GM13977 (cell line): Measurements from ENCODE around the gene LUZP4.

ENCODE experiments used
- DNase-seq: peaks from one replicate; pipeline ENCODE4 v3.0.0; 2012; ENCODE audit warnings: low spot score
- CTCF ChIP-seq: IDR thresholded peaks from 2 replicates; pipeline ENCODE4 v1.5.1; 2012; ENCODE audit warnings: mild to moderate bottlenecking, control low read depth; ENCODE audit not compliant: insufficient read depth; ENCODE audit errors: extremely low read depth, missing control alignments
- in situ Hi-C: fragments of 300-500 bp; cut with MboI; formaldehyde crosslinking; loops from one replicate; pipeline ENCODE4 v1.12.0; 2022; ENCODE audit warnings: low sequenced_read_pairs, low pct_unique_long_range_greater_than_20kb, mixed read lengths, inconsistent platforms; ENCODE audit not compliant: unreplicated experiment

Gene LUZP4

GRCh38 chrX:115289465-115289864, at the start of gene LUZP4:
LUZP4 (plus strand) TSS chrX:115289715; CDS start chrX:115289760, 45 bp downstream.
- in situ Hi-C loops, result no loop called here
- DNase-seq, result no peak
- TF ChIP-seq CTCF, result no peak

- no peak for TF ChIP-seq CTCF
- in situ Hi-C loops, result no loop called here
- no peak for DNase-seq
Measured at GRCh38 chrX:115251458-115252233, 37.9 kb upstream of the LUZP4 start.

GRCh38 chrX:115255003-115255402, 34.5 kb upstream of the LUZP4 start:
- in situ Hi-C loops, result no loop called here
- no peak for TF ChIP-seq CTCF
- DNase-seq, result no peak

- no peak for DNase-seq
- in situ Hi-C loops, result no loop called here
- no peak for TF ChIP-seq CTCF
Measured at GRCh38 chrX:115257711-115258110, 31.8 kb upstream of the LUZP4 start.

GRCh38 chrX:115259238-115259875, 30.2 kb upstream of the LUZP4 start:
- DNase-seq, result no peak
- TF ChIP-seq CTCF, result no peak
- in situ Hi-C loops, result no loop called here

GRCh38 chrX:115260330-115260729, 29.2 kb upstream of the LUZP4 start:
- TF ChIP-seq CTCF, result no peak
- no peak for DNase-seq
- in situ Hi-C loops, result no loop called here
